GM11168 (cell line): ENCODE data around the gene THAP8.

Experiments
- in situ Hi-C: fragments of 300-500 bp; cut with MboI; formaldehyde crosslinking; loops from one replicate; pipeline ENCODE4 v1.12.0; 2022; ENCODE audit warnings: low sequenced_read_pairs; ENCODE audit not compliant: unreplicated experiment

Gene THAP8

DNA sequence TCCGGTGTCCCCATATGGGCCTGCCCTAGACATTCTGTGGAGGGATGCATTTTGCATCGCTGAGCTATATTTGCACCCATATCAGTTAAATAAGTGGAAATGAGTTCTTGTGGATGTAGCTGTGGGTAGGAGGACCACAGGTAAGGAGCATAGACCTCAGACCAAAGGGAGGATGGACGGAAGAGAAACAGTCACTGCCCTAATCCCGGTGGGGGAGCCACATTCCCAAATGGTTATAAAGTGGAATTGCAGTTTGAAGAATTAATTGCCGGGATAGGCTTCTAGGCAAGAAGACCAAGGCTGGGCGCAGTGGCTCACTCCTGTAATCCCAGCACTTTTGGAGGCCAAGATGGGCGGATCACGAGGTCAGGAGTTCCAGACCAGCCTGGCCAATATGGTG is 57.3 kb downstream of the THAP8 start:
- in situ Hi-C loops, result no loop called here

DNA sequence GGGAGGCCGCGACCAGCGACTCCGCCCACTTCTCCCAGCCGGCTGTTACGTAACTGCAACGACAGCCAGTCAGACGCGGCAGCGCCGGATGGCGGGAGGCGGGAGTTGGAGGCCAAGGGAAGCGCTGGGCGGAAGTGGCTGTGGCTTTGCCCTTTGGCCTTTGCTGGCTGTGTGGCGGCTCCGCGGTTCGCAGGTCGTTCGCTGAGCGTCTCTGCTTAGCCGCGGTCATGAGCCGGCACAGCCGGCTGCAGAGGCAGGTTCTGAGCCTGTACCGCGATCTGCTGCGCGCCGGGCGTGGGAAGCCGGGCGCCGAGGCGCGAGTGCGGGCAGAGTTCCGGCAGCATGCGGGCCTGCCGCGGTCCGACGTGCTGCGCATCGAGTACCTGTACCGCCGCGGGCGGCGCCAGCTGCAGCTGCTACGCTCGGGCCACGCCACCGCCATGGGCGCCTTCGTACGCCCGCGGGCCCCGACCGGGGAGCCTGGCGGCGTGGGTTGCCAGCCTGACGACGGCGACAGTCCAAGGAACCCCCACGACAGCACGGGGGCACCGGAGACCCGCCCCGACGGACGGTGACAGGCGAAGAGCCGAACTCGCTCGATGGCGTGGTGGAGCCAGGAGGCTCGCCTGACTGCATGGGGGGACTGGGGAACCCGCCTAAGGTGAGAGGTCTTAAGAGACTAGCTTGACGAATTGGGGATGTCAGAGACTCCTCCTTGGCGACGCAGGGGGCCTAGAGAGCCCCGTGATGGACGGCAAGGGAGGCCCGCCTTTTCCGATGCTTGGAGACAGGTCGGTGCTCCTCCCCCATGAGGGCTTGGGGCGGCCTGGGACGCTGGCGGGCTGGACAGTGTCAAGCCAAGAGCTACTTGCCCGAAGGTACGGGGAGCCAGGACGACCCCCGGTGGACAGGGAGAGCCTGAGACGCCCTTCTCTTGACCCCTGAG is 58.8 kb downstream of the THAP8 start, which contains the start of gene SDHAF1:
Gene SDHAF1, plus strand, starts transcription at position 141 of the 946 bp plus-strand sequence. Its CDS starts 87 bp downstream, at position 228.
- in situ Hi-C loops, result no loop called here

DNA sequence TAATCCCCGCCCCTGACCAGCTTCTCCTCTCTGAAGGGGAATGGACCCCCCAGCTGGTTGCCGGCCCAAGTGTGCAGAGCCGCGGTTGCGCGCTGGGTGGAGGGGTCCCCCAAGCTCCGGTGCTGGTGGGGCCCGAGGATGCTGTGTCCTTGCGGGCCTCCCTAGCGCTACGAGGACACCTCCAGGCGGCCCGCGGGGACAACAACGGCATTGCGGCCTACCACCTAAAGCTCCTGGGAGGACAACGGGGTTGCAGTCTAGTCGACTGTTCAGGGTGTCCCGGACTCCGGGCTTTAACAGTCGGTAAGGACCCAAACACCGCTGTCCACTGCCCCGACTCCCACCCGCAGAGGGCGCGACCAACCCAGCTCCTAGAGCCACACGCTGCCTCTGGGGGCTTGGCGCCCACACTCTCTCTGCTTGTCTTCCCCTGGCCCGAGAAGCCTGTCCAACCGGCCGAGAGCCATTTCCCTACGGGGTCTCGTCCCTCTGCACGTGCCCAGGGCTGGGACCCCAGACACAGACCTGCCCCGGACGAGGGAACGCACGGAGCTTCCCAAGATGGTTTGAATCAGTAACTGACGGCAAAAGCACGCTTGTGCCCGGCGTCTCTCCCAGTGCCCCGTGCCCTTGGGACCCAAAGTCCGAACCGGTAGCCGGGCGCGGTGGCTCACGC is 60.0 kb downstream of the THAP8 start:
- in situ Hi-C loops, result no loop called here

DNA sequence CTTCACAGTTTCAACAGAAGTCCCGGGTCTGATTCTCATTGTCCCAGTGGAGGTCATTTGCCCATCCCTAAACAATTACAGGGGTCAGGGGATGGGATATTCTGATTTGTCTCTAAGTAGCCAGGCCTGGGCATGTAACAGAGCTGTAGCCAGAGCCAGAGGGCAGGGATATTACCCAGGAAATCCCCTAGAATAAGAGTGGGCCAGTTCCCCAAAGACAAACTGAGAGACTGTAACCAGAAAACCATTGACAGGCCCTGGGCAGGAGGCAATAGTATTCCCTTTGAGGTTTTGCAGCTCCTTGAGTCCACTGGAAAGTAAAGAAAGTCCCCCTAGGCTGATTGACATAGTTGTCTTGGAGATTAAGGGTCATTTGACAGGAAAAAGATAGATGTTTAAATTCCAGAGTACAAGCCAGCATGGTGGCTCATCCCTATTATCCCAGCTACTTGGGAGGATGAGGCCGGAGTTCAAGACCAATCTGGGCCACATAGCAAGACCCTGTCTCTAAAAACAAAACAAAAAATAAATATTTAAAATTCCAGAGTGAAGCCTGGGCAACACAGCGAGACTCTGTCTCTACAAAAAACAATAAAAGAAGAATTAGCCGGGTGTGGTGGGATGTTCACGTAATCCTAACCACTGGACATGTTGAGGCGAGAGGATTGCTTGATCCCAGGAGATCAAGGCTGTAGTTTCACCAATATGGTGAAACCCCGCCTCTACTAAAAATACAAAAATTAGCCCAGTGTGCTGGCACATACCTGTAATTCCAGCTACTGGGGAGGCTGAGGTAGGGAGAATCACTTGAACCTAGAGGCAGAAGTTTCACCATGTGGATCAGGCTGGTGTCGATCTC is 60.9 kb downstream of the THAP8 start:
- in situ Hi-C loops, result no loop called here

DNA sequence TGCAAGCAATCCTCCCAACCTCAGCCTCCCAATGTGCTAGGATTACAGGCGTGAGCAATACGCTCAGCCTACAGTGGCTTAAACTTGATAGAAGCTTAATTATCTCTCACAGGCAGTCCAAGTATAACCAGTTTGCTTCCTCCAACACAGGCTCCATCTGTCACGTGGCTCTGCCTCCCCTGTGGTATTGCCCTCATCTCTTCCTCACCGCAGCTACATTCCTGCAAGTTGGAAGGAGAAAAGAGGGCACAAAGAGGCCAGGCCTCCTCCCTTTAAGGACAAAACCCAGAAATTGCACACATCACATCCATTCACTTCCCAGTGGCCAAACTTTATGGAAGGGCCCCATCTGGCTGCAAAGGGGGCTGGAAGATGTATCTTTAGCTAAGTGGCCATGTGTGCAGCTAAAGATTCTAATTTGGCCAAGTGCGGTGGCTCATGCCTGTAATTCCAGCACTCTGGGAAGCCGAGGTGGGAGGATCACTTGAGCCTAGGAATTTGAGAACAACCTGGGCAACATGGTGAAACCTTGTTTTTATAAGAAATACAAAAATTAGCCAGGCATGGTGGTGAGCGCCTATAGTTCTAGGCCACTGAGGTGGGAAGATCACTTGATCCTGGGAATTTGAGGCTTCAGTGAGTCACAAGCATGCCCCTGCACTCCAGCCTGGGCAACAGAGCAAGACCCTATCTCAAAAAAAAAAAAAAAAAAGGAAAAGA is 62.2 kb downstream of the THAP8 start:
- in situ Hi-C loops, result no loop called here

DNA sequence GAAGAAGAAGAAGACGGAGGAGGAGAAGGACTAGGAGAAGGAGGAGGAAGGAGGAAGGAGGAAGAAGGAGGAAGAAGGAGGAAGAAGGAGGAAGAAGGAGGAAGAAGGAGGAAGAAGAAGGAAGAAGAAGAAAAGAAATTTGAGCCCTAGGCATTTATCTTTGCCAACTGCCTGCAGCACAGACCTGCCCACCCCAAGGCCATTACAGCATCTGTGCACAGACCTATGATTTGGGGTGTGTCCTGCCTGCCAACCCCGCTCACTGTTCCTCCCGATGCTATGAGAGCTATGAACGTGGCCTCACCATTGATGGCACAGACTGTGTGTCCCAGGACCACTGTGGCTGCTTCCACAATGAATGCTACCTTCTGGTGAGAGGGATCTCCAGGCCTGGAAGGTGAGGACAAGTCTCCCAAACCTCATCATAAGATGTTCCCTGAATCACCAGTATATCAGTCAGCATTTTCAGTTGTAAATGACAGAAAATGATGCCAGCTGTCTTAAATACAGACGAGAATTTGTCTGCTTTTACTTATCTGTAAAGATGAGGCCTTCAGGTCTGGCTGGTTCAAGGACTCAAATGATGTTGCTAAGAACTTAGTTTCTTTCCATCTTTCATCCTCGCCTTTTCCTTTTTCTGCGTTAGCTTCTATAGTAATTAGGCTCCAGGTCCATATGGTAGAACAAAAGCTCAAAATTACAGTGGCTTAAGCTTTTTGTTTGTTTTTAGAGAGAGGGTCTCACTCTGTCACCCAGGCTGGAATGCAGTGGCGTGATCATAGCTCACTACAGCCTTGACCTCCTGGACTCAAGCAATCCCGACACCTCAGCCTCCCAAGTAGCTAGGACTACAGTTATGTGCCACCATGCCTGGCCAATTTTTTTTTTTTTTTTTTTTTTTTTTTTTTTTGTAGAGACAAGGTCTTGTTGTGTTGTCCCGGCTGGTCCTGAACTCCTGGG is 63.0 kb downstream of the THAP8 start:
- in situ Hi-C loops, result no loop called here

DNA sequence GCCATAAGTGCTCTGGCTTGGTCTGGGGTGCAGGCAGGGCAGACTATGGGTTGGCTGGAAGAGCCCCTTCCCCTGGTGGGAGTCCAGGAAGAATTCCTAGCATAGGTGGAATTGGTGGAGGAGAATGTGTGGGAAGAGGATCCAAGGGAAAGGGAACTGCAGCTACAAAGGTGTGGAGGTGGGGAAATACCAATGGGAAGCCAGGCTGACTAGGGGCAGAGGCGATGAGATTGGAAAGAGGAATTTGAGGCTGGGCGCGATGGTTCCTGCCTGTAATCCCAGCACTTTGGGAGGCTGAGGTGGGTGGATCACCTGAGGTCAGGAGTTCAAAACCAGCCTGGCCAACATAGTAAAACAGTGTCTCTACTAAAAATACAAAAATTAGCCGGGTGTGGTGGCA is 63.9 kb downstream of the THAP8 start:
- in situ Hi-C loops, result no loop called here

DNA sequence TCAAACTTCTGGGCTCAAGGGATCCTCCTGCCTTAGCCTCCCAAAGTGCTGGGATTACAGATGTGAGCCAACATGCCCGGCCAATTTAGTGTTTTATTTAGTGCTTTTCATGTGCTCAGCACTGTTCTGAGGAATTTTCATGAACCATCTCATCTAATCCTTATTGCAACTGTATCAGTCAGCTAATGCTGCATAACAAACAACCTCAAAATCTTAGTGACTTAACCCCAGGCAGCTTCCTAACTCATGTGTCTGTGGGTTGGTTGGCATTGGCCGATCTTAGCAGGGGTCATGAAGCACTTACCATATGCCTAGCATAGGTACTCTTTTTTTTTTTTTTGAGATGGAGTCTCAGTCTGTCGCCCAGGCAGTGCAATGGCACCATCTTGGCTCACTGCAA is 65.3 kb downstream of the THAP8 start:
- in situ Hi-C loops, result no loop called here

DNA sequence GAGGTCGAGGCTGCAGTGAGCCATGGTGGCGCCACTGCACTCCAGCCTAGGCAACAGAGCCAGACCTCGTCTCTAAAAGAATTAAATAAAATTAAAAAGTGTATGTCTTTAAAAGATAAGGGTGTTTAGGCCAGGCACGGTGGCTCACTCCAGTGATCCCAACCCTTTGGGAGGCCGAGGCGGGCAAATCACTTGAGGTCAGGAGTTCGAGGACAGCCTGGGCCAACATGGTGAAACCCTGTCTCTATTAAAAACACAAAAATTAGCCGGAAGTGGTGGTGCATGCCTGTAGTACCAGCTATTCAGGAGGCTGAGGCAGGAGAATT is 66.6 kb downstream of the THAP8 start:
- in situ Hi-C loops, result no loop called here

DNA sequence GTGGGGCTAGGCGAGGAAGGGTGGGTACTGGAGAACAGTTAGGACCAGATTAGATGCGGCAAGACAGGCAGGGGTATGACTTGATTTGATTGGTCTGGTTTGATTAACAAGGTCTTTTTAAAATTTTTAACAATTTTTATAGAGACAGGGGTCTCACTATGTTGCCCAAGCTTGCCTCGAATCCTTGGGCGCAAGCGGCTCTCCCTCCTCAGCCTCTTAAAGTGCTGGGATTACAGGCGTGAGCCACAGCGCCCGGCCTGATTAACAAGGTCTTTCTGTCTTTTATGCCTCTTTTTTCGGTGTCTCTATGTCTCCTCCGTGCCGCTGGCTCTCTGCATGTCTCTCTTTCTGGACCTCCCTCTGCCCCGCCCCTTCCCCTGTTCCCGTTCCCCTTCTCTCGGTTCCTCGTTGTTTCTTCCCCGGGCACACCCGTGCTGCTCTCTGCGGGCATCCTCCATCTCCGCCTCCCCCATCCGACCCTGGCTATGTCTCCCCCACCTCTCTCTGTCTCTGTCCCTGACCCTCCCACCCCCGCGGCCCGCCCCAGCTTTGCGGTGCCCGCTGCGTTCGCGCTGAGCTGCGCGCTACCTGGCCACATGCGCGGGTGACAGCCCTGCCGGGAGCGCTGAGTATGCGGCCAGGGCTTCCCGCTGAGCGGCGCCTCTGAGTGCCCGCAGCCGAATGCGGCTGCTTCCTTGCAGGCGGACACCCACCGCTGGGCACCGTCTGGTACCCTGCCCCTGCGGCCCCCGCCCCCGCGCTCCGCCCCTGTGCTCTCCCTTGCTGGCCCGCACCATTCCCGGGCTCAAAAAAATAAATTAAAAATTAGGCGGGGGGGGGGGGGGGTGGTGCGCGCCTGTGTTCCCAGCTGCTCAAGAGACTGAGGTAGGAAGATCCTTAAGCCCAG is 67.2 kb downstream of the THAP8 start:
- in situ Hi-C loops, result no loop called here

DNA sequence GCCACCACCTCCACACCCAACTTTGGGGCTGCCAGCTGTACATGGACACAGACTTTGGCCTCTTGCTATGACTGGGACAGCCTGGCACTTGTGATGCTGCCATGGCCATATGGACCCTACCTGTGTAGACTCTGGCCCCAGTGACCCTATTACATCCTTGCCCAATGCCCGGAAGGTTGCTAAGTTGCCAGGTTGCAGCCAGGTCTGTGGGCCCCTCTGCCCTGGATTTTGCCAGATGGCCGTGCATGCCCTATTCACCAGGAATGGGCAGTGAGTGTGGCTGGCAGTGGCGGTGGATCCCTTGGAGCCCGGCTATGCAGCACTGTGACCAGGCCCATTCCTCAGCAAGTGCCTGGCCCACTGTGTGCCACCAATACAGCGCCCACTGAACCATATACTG is 68.0 kb downstream of the THAP8 start:
- in situ Hi-C loops, result no loop called here
